H1 (cell line): ENCODE results near the gene ZNF394. TPM values are rescaled to one million over a fixed set of nuclear protein-coding genes. Genes with fewer than 3 reads are reported as not detected.

Experiments used
- CTCF ChIA-PET: fragments of 300-600 bp; sonication (Branson Sonifier 250); formaldehyde crosslinking; loops from one replicate; lab custom pipeline; 2021; ENCODE audit not compliant: partially characterized antibody; lab: Charles Lee
- POLR2A ChIA-PET: fragments of 300-600 bp; sonication (Branson Sonifier 250); formaldehyde crosslinking; loops from one replicate; lab custom pipeline; 2021; ENCODE audit warnings: inconsistent platforms; ENCODE audit not compliant: partially characterized antibody; lab: Charles Lee
- DNase-seq, 2 experiments: peaks; one replicate each; pipeline versions ENCODE4 v3.0.0 to v3.0.0-alpha.2; 2010 to 2022; ENCODE audit warnings: low spot score in 2 of 2, low read depth in 1 of 2, mixed read lengths in 1 of 2
- FAIRE-seq: peaks from 2 replicates; lab custom pipeline; 2011; peaks lifted over from hg19 to GRCh38; lab: Jason Lieb, UNC
- H2AFZ ChIP-seq: 2 replicates; pipeline ENCODE4 v1.8.1; 2012; ENCODE audit warnings: low read length, inconsistent platforms
- H2AK5ac ChIP-seq: 2 replicates; pipeline ENCODE4 v1.6.1; 2013; ENCODE audit warnings: low read depth, low read length
- H2BK120ac ChIP-seq: replicated peaks from 2 replicates; pipeline ENCODE3; 2013; ENCODE audit warnings: low read depth, low read length, inconsistent platforms
- H2BK12ac ChIP-seq: 2 replicates; pipeline ENCODE4 v1.6.1; 2013; ENCODE audit warnings: low read depth, low read length
- H2BK15ac ChIP-seq: 2 replicates; pipeline ENCODE4 v1.6.1; 2013; ENCODE audit warnings: low read length
- H2BK20ac ChIP-seq: 2 replicates; pipeline ENCODE4 v1.6.1; 2013; ENCODE audit warnings: low read length
- H2BK5ac ChIP-seq: 2 replicates; pipeline ENCODE4 v1.6.1; 2013; ENCODE audit warnings: low read depth, low read length
- H3K14ac ChIP-seq: 2 replicates; pipeline ENCODE4 v1.6.1; 2013; ENCODE audit warnings: inconsistent platforms; ENCODE audit not compliant: insufficient read length
- H3K18ac ChIP-seq: 2 replicates; pipeline ENCODE4 v1.6.1; 2013; ENCODE audit warnings: low read length; ENCODE audit errors: extremely low read depth
- H3K23ac ChIP-seq: 2 replicates; pipeline ENCODE4 v1.6.1; 2013; ENCODE audit warnings: inconsistent platforms; ENCODE audit not compliant: insufficient read length
- H3K23me2 ChIP-seq: 2 replicates; pipeline ENCODE4 v1.6.1; 2013; ENCODE audit warnings: low read depth, low read length
- H3K27ac ChIP-seq: 2 replicates; pipeline ENCODE4 v1.6.1; 2011; ENCODE audit warnings: low read depth, low read length, inconsistent platforms
- H3K27me3 ChIP-seq, 4 experiments: replicated peaks in 1 of 4; 1 replicate in 1 of 4; 2 replicates in 3 of 4; pipeline versions ENCODE4 v1.6.1 to v1.8.1; 2011 to 2013; ENCODE audit warnings: low read length in 3 of 4, mild to moderate bottlenecking in 3 of 4, inconsistent platforms in 2 of 4, mixed read lengths in 2 of 4, moderate library complexity in 1 of 4; ENCODE audit not compliant: control insufficient read depth in 3 of 4, insufficient read depth in 3 of 4; ENCODE audit errors: extremely low read depth in 1 of 4
- H3K36me3 ChIP-seq, 4 experiments: 2 replicates each; pipeline versions ENCODE4 v1.6.1 to v1.8.1; 2011 to 2013; ENCODE audit warnings: mild to moderate bottlenecking in 4 of 4, low read length in 3 of 4, moderate library complexity in 2 of 4, control low read depth in 1 of 4, inconsistent platforms in 1 of 4; ENCODE audit not compliant: insufficient read depth in 4 of 4, control insufficient read depth in 2 of 4
- H3K4ac ChIP-seq: replicated peaks from 2 replicates; pipeline ENCODE3; 2013; ENCODE audit warnings: low read length, low read depth, mixed read lengths, inconsistent platforms; ENCODE audit not compliant: insufficient read length
- H3K4me1 ChIP-seq, 4 experiments: replicated peaks in 1 of 4; 1 replicate in 1 of 4; 2 replicates in 3 of 4; pipeline versions ENCODE4 v1.6.1 to v1.8.1; 2011 to 2013; ENCODE audit warnings: low read length in 3 of 4, inconsistent platforms in 2 of 4, mixed read lengths in 1 of 4; ENCODE audit not compliant: insufficient read depth in 4 of 4, control insufficient read depth in 3 of 4
- H3K4me2 ChIP-seq, 2 experiments: 2 replicates each; pipeline versions ENCODE4 v1.6.1 to v1.8.1; 2011 to 2013; ENCODE audit warnings: low read depth in 2 of 2, low read length in 2 of 2, control low read depth in 1 of 2, inconsistent platforms in 1 of 2, mild to moderate bottlenecking in 1 of 2; ENCODE audit not compliant: insufficient read depth in 1 of 2
- H3K4me3 ChIP-seq, 4 experiments: fragments of 200-600, 300-600 bp in 1 of 4; sonication (generic), shearing (Covaris generic), sonication (Bioruptor Twin) in 1 of 4; 2 replicates each; pipeline versions ENCODE4 v1.5.1 to v1.8.1; 2011 to 2016; ENCODE audit warnings: low read length in 4 of 4, low read depth in 3 of 4, control low read depth in 2 of 4, inconsistent platforms in 2 of 4, mild to moderate bottlenecking in 2 of 4, mixed read lengths in 1 of 4, moderate library complexity in 1 of 4; ENCODE audit not compliant: insufficient read depth in 2 of 4; ENCODE audit errors: extremely low read depth in 1 of 4
- H3K56ac ChIP-seq: replicated peaks from 2 replicates; pipeline ENCODE3; 2013; ENCODE audit warnings: low read depth, mild to moderate bottlenecking, mixed read lengths, low read length, inconsistent platforms; ENCODE audit not compliant: insufficient read length
- H3K79me1 ChIP-seq: 2 replicates; pipeline ENCODE4 v1.6.1; 2013; ENCODE audit warnings: low read depth, low read length, control low read depth
- H3K79me2 ChIP-seq, 2 experiments: 2 replicates each; pipeline versions ENCODE4 v1.6.1 to v1.8.1; 2012 to 2013; ENCODE audit warnings: low read length in 2 of 2, mild to moderate bottlenecking in 2 of 2, inconsistent platforms in 1 of 2; ENCODE audit not compliant: insufficient read depth in 2 of 2, control insufficient read depth in 1 of 2
- H3K9ac ChIP-seq, 4 experiments: replicated peaks in 1 of 4; 1 replicate in 1 of 4; 2 replicates in 3 of 4; pipeline versions ENCODE4 v1.6.1 to v1.8.1; 2011 to 2013; ENCODE audit warnings: low read depth in 3 of 4, low read length in 3 of 4, control low read depth in 2 of 4, mild to moderate bottlenecking in 2 of 4, moderate library complexity in 2 of 4, inconsistent platforms in 1 of 4; ENCODE audit errors: extremely low read depth in 1 of 4
- H3K9me3 ChIP-seq, 2 experiments: 2 replicates each; pipeline versions ENCODE4 v1.6.1 to v1.8.1; 2012 to 2013; ENCODE audit warnings: mild to moderate bottlenecking in 2 of 2, moderate library complexity in 2 of 2, control low read depth in 1 of 2, inconsistent platforms in 1 of 2, low read depth in 1 of 2, low read length in 1 of 2, mixed read lengths in 1 of 2; ENCODE audit not compliant: insufficient read depth in 2 of 2
- H4K20me1 ChIP-seq, 2 experiments: replicated peaks in 1 of 2; 2 replicates each; pipeline versions ENCODE3 to v1.8.1; 2011 to 2013; ENCODE audit warnings: inconsistent platforms in 2 of 2, low read length in 2 of 2, mild to moderate bottlenecking in 1 of 2; ENCODE audit not compliant: insufficient read depth in 2 of 2, control insufficient read depth in 1 of 2
- H4K5ac ChIP-seq: 2 replicates; pipeline ENCODE4 v1.6.1; 2013; ENCODE audit warnings: low read length, low read depth, mixed read lengths, inconsistent platforms; ENCODE audit not compliant: insufficient read length
- H4K8ac ChIP-seq: 2 replicates; pipeline ENCODE4 v1.8.0; 2013; ENCODE audit warnings: mild to moderate bottlenecking, moderate library complexity, low read length, inconsistent platforms; ENCODE audit not compliant: insufficient read depth; ENCODE audit errors: extremely low read depth
- H4K91ac ChIP-seq: replicated peaks from 2 replicates; pipeline ENCODE3; 2013; ENCODE audit warnings: low read length, mixed read lengths, inconsistent platforms; ENCODE audit not compliant: insufficient read length
- ASH2L ChIP-seq: fragments of 200-600, 300-600 bp; sonication (generic); IDR thresholded peaks from one replicate; pipeline ENCODE4 v1.7.1; 2017; ENCODE audit warnings: low read length
- ATF3 ChIP-seq: IDR thresholded peaks from 2 replicates; pipeline ENCODE4 v1.6.1; 2011; ENCODE audit warnings: low read depth, mild to moderate bottlenecking, low read length; ENCODE audit not compliant: insufficient read depth
- BCL11A ChIP-seq, 2 experiments: IDR thresholded peaks; one replicate each; pipeline ENCODE4 v1.6.1; 2011; ENCODE audit warnings: low read depth in 2 of 2, low read length in 2 of 2, mild to moderate bottlenecking in 2 of 2
- CHD1 ChIP-seq: IDR thresholded peaks from 2 replicates; pipeline ENCODE4 v1.6.1; 2012; ENCODE audit warnings: low read depth, low read length, improper control_type of control experiment
- HDAC2 ChIP-seq, 2 experiments: fragments of 300-600 bp in 1 of 2; sonication (generic) in 1 of 2; IDR thresholded peaks; 2 replicates each; pipeline ENCODE4 v1.6.1; 2011 to 2012; ENCODE audit warnings: low read depth in 2 of 2, low read length in 2 of 2, mild to moderate bottlenecking in 2 of 2, moderate library complexity in 2 of 2, borderline replicate concordance in 1 of 2, inconsistent platforms in 1 of 2
- POLR2A ChIP-seq, 2 experiments: IDR thresholded peaks; 1 replicate in 1 of 2; 2 replicates in 1 of 2; pipeline ENCODE4 v1.6.1; 2011; ENCODE audit warnings: low read depth in 2 of 2, low read length in 2 of 2, mild to moderate bottlenecking in 2 of 2; ENCODE audit errors: control extremely low read depth in 1 of 2
- POLR2AphosphoS5 ChIP-seq: IDR thresholded peaks from 2 replicates; pipeline ENCODE4 v1.6.1; 2011; ENCODE audit warnings: low read depth, low read length
- RBBP5 ChIP-seq: IDR thresholded peaks from 2 replicates; pipeline ENCODE4 v1.7.1; 2012; ENCODE audit warnings: low read depth, mild to moderate bottlenecking, inconsistent platforms, low read length, moderate library complexity, borderline replicate concordance
- RNF2 ChIP-seq: fragments of 200-900, 300-1000 bp; sonication (generic); IDR thresholded peaks from 2 replicates; pipeline ENCODE4 v1.7.1; 2016; ENCODE audit warnings: borderline replicate concordance, low read depth, mild to moderate bottlenecking, antibody characterized with exemption, low read length; ENCODE audit not compliant: poor library complexity, severe bottlenecking; ENCODE audit errors: missing control alignments
- SIX5 ChIP-seq: IDR thresholded peaks from 2 replicates; pipeline ENCODE4 v1.6.1; 2011; ENCODE audit warnings: mild to moderate bottlenecking, low read depth, low read length
- SP2 ChIP-seq: IDR thresholded peaks from 2 replicates; pipeline ENCODE4 v1.6.1; 2012; ENCODE audit warnings: mild to moderate bottlenecking, low read length, inconsistent platforms
- SP4 ChIP-seq: IDR thresholded peaks from 2 replicates; pipeline ENCODE4 v1.6.1; 2012; ENCODE audit warnings: low read length, inconsistent platforms
- SRF ChIP-seq: IDR thresholded peaks from 2 replicates; pipeline ENCODE4 v1.6.1; 2011; ENCODE audit warnings: mild to moderate bottlenecking, low read depth, low read length, moderate library complexity
- TAF1 ChIP-seq: IDR thresholded peaks from 2 replicates; pipeline ENCODE4 v1.6.1; 2011; ENCODE audit warnings: mild to moderate bottlenecking, low read depth, low read length
- whole genome bisulfite sequencing, 2 experiments: shearing (Covaris generic) in 1 of 2; methylation state at CpG; one replicate each; pipeline versions ENCODE4 v1.1.6 to v1.1.7; 2013 to 2015; ENCODE audit warnings: low lambda C conversion rate in 2 of 2, mixed read lengths in 2 of 2, inconsistent platforms in 1 of 2, low coverage in 1 of 2, missing lambda C conversion rate in 1 of 2; ENCODE audit not compliant: insufficient replicate concordance in 2 of 2, insufficient coverage in 1 of 2, insufficient read length in 1 of 2; ENCODE audit errors: extremely low coverage in 1 of 2, missing lambda C conversion rate in 1 of 2; 5-methylcytosine and 5-hydroxymethylcytosine counted together
- polyA plus RNA-seq, 7 experiments: library from polyadenylated mRNA; depleted of rRNA in 3 of 7; stranded (reverse) in 5 of 7; unstranded in 2 of 7; fragments of >200 nt in 5 of 7; fragments of 200-250 nt in 2 of 7; gene quantifications; 1 replicate in 5 of 7; 2 replicates in 1 of 7; 4 replicates in 1 of 7; pipeline versions ENCODE4 v1.2.1 to v1.2.3, GENCODE V29; 2011 to 2013; ENCODE audit warnings: missing spikeins in 2 of 7, mixed read lengths in 2 of 7
- total RNA-seq: library from RNA; stranded (reverse); fragmentation: NEBNext Ultra II Directional; extraction: Animal tissue kit (Norgen Biotek cat#: 25700); gene quantifications from 2 replicates; pipeline ENCODE4 v1.2.1, GENCODE V29; 2021

The ZNF394 gene
- total and polyA plus RNA-seq, 2 of the 8 experiments (the other 6 are each of a cell fraction or from before 2014, with no cell fraction given), result 6.6 to 19.3 TPM

GRCh38 chr7:99448855-99449254 lies 51.2 kb downstream of the ZNF394 start:
- no peak for TF ChIP-seq TAF1
- TF ChIP-seq SP4, result no peak
- no peak for TF ChIP-seq CHD1
- TF ChIP-seq POLR2A (IDR thresholded peaks at IDR 0.05; ENCODE audit: control extremely low read depth in 1 of 2, low read depth in 2 of 2, low read length in 2 of 2), result no peak
- no peak for TF ChIP-seq ATF3
- TF ChIP-seq SRF, result no peak
- no peak for TF ChIP-seq BCL11A (IDR thresholded peaks at IDR 0.05; ENCODE audit: low read depth in 2 of 2, low read length in 2 of 2)
- TF ChIP-seq ASH2L, result no peak
- no peak for TF ChIP-seq HDAC2 (IDR thresholded peaks at IDR 0.05; ENCODE audit: borderline replicate concordance in 1 of 2, low read depth in 2 of 2, low read length in 2 of 2)
- TF ChIP-seq POLR2AphosphoS5, result no peak
- no peak for TF ChIP-seq SIX5
- no peak for TF ChIP-seq RBBP5
- no peak for TF ChIP-seq RNF2
- TF ChIP-seq SP2, result no peak
- no peak overlapping the region for H2BK15ac ChIP-seq
- H4K91ac ChIP-seq, result no peak overlapping the region
- peaks cover 14 to 24% of the 10 kb centered on the region in 2 experiments for H4K20me1 ChIP-seq
- H3K9ac ChIP-seq, result no peak overlapping the region
- 92% methylated on average over 10 of the region's 10 CpGs; no CpG with 5 or more reads in 1 of the 2 experiments for WGBS, 2 experiments
- no peak overlapping the region for H2AK5ac ChIP-seq
- H3K18ac ChIP-seq, result no peak overlapping the region
- no peak overlapping the region for H3K27ac ChIP-seq
- no peaks in the 10 kb centered on the region; a peak in 1 of 7 replicates for H3K27me3 ChIP-seq
- FAIRE-seq (no peak), DNase-seq (no peak)
- H2BK5ac ChIP-seq, result no peak overlapping the region; the same call in 1 of the 2 replicates
- H3K79me1 ChIP-seq, result no peaks in the 10 kb centered on the region
- H3K9me3 ChIP-seq, result no peaks in the 10 kb centered on the region
- no peaks in the 10 kb centered on the region for H3K79me2 ChIP-seq
- ChIA-PET CTCF (interaction anchor here (0.8 to 2.4 kb wide), 4 partner anchors 8 to 402 kb away, joined by 3 to 6 read pairs (median 4); no protein-coding TSS in a partner anchor), POLR2A (interaction anchor here (1.1 to 7.3 kb wide), 9 partner anchors 9 to 80 kb away, joined by 3 to 100 read pairs (median 4); partner anchors contain the start of genes ATP5MF, BUD31, CPSF4 and PTCD1)
- H2BK120ac ChIP-seq, result no peak overlapping the region
- H3K23me2 ChIP-seq, result no peaks in the 10 kb centered on the region
- H3K36me3 ChIP-seq, result peaks cover 53 to 81% (median 74%) of the 10 kb centered on the region in 4 experiments
- H4K5ac ChIP-seq, result no peak overlapping the region
- H3K56ac ChIP-seq, result no peak overlapping the region
- H2BK20ac ChIP-seq, result no peak overlapping the region
- no peaks in the 10 kb centered on the region for H3K4me1 ChIP-seq
- no peak overlapping the region for H2BK12ac ChIP-seq
- no peak overlapping the region for H3K14ac ChIP-seq
- H3K4me3 ChIP-seq, result no peak overlapping the region
- H4K8ac ChIP-seq, result no peak overlapping the region
- H3K23ac ChIP-seq, result no peak overlapping the region
- no peak overlapping the region for H3K4ac ChIP-seq
- H2AFZ ChIP-seq, result no peak overlapping the region
- no peak overlapping the region for H3K4me2 ChIP-seq
